GM19328 (cell line): ENCODE measurements around the gene STK39.

Experiments used
- ATAC-seq: cut with Tn5 transposase; IDR thresholded peaks from one replicate; pipeline ENCODE4 v1.9.1; 2021; ENCODE audit warnings: mild to moderate bottlenecking, moderate library complexity; ENCODE audit not compliant: unreplicated experiment

Gene STK39

DNA sequence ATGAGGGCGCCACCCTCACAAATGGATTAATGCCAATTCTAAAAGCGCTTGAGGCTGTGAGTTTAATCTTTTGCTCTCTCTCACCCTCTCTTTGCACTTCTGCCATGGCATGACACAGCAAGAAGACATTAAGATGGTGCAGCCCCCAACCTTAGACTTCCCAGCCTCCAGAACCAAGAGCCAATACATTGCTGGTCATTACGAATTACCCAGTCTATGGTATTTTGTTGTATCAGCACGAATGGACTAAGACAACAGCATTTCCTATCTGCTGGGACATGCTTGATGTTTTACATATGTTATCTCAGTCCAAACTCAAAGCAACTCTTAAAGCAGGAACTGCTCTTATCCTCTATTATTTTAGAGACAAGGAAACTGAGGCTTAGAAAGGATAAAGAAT, 222.9 kb downstream of the STK39 start:
- no peak for ATAC-seq

DNA sequence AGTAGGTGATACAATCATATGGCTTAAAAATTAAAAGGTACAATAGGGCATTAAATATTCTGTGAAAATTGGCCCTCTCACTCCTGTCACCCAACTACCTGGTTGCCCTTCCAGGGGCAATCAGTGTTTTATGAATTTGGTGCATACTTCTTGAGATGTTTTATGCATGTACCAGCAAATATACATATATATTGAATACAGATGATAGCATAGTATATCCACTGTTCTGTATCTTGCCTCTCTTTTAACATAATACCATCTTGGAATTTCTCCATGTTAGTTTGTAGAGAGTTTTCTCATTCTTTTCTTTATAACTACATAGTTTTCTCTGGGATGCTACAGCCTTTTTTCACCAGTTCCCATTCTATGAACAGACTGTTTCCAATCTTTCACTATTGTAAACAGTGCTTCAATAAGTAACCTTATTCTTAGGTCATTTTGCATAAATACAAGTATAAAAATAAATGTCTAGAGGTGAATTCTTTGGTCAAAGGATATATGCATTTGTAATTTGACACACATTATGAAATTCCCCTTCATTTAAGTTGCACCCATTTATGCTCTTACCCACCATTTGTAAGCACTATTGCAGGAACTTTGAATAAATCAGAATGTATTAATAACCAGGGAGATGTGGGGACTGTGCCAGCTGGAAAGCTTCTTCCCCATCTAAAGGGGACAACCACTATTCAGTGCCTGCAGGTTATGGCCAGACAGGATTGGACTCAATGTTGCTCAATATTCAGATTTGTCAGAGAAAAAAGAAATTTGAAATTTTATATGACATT, 225.4 kb downstream of the STK39 start:
- ATAC-seq: no peak

DNA sequence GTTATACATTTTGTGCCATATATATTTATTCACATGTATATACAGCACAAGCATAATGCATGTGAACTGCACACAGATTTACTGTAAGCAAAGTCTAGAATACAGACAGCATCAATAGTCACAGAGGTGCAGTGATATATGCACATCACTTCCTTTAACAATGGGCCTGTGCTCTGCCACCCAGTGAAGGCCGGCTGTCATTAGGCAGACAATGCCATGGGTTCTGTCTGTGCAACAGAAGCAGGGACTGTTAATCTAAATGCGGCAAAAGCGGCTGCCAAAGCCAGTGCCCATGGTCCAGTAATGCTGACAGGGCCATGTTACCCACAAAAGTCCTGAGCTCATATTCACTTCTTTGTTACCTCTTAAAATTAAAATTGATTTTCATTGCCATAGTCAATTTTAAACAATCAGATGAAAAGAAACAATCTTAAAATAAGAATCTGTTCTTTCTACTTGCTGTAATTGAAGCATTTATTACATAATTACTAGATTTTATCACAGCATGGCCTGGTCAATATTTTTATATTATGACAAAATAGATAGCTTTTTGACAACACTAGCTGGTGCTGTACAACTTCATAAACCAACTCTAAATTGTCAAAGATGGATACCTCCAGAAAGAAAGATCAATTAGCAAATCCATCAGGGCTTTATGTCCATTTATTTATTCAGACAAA, 232.0 kb downstream of the STK39 start:
- no peak for ATAC-seq

DNA sequence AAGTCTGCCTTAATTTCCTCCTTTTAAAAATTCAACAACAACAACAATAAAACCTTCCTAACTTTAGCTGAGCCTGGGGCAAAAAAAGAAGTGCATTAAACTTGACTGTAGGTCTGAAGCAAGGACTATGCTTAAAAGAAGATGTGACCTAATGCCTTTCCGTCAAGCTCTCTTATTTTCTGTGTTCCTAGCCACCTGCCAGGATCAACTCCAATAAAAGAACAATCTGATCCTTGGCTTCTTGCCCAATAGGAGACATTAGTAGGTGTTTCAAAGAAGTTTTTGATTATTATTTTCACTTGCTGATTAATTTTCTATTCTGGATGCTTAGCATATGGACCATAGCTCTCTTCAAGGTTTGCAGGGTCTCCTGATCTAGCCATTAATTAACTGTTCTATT, 237.5 kb downstream of the STK39 start:
- ATAC-seq: no peak

DNA sequence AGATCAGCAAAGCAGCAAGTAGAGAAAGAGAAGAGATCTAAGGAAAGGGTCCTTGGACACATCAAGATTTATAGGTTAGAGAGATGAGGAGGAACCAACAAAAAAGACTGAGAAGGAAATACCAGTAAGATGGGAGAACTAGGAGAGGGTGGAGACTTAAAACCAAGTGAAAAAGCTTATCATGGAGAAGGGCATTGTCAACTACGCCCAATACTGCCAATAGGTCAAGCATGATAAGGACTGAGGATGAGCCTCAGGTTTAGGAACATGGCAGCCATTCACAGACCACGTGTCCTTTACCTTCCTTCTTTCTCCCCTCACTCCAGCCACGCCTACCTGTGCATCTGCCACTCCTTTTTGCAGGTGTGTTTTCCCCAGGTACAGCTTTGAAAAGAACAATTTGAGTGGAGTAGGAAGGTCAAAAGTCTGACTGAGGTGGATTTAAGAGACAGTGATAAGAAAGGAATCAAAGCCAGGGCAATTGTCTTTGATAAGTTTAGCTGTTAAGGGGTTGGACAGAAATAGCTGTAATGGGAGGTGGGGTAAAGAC, 238.7 kb downstream of the STK39 start:
- ATAC-seq: no peak

DNA sequence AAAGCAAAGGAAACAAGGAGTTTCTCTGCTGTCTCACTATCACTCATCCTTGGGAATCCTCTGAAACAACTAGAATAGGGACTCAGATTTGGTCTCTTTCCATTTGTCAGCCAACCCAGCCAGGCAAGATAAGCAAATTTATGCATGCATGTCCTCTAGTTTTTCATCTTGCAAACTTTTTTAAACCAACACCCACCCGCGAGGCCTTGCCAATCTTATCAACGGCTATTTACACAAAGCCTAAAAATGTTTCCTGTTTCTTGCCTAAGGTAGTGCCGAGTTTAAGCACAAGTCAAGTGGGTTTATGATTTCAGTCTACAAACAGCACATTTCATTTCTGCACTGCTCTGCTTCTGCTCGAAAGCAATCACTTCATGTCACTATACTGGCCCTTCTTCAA, 240.9 kb downstream of the STK39 start:
- ATAC-seq: no peak

DNA sequence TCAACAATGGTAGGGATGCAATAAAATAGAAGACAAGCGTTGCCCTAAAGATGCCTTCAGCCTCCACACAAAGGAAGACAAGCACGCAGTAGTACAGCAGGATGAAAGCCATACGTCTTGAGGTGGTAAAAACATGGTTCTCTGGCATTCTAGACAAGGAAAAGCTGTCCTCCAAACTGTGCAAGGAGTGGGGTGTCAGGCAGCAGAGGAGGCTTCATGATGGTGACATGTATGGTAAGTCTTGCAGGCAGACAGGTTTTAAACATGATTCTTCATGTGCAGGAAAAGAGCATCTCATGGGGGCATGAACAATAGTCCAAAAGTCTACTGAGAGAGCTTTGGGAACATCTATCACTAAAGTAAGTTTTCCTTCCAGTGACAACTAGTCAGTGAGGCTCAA, 241.8 kb downstream of the STK39 start:
- no peak for ATAC-seq

DNA sequence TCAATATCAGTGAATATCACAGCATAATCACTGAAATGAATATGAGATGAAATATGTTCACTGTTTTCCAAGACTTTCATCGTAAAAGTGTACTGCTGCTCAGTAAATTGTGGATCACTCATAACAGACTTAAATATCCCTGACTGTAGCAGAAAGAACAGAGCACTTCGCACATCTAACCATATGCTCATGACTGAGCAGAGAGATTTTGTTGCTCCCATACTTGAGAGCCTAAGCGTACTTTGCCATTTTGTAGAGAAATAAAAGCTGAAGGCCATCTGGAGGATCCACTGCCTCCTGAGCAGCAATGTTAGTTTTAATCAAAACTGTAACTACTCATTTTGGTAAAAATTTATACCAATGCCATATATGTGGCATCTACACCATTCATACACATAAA, 243.5 kb downstream of the STK39 start:
- ATAC-seq: no peak

DNA sequence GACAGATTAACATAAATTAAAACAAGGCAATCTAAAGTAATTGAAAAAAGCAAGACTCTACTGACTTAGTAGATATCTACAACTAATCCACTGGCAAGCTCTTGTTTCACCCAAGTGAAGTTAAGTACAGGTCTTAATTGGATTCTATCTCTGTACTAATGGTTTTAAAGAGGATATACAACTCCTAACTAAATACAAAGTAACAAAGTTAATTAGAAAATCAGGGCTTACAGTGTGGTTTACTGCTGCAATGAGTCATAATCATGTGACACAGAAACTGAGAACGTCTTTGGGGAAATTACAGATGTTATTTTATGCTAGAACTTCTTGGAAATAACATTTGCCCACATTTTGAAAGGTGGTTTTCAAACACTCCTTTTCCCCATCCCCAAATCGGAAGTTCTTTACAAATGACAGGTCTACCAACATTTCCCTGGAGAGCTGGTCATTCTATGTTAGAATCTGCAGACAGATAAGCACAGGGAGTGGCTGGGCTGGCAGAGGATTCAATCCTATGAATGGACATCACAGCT, 245.3 kb downstream of the STK39 start:
- ATAC-seq: no peak

DNA sequence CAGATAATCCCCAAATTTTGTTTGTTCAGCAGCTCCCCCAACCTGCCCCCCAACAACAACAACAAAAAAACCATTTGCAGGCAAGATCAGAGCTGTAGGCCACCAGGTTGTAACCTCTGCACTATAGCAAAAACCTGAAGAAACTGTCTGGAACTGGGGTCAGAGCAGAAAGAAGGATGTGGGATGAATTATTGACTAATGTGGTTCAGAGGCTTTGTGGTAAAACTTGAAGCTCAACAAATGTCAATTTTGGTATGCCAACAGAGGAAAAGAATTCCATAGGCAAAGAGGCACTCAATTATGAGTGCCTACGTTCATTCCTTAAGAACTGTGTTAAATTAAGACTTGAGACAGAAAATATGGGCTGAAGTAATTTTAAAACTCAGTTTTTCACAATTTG, 255.1 kb downstream of the STK39 start:
- ATAC-seq: no peak

DNA sequence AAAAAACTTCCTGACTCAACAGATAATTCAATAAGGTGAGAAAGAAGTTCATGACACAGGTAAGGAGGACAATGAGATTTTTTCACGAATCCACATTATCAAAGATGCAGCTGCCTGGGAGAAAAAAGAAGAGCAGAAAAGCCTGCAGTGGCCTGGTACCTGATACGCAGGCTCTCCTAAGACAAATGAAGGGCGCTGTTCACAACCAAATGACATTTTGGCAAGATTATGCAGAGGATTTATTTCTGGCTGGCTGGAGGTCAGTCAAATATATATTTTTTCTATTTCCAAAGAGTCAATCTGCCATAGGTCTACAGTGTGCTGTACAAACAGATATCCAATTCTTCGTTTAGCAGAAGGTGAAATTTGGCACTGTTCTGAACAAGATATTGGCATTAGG, 257.3 kb downstream of the STK39 start:
- ATAC-seq: no peak

DNA sequence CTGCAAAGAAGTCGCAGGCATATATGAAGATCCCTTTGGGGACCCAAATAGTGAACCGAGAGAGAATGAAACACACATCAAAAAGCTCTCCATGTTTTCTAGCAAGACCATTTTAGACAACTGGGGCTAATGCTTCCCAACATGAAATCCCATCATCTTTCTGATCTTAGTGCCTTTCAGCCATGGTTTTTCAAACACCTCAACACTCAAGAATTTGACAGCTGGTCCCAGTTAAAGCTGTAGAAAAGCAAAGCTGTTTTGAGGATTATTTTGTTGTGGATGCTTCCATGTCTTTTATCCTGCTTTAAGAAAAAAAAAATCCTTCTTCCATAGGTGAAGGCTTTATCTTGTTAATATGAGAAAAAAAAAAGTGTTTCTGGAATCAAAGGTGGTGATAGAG, 259.1 kb downstream of the STK39 start:
- no peak for ATAC-seq

DNA sequence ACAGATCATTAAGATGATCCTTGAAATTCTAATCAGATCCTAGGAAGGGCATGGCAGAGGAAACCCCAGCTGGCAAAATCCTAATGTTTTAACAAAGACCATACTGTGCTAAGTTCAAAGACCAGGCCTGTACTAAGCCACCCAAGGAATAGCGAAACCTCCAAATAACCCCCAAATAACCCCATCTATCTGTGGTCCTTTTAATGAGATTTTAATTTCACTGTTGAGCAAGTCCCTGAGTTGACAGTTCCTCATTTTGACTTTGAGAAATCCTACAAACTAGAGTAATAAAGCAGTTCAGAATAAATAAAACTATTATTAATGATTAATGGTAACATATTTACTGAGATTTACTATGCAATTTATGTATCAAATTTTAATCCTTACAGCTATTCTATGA, 259.8 kb downstream of the STK39 start:
- ATAC-seq: no peak

DNA sequence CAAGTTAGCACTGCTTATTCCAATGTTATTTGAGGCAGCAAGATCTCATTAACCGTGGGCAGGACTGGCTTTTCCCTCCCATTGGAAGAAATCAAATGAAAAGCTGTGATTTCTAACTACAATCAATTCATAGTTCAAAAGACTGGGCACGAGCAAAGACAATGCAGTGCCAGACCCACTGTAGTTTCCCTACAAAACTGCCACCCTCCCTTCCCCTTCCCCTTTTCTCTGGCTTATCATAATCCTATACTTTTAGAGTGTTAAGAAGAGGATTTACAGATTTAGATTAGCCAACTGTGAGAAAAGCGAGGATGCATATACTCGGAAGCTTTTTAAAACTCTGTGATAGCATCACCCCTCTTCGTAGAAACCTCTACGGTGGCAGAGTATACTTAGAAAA, 260.4 kb downstream of the STK39 start:
- no peak for ATAC-seq

DNA sequence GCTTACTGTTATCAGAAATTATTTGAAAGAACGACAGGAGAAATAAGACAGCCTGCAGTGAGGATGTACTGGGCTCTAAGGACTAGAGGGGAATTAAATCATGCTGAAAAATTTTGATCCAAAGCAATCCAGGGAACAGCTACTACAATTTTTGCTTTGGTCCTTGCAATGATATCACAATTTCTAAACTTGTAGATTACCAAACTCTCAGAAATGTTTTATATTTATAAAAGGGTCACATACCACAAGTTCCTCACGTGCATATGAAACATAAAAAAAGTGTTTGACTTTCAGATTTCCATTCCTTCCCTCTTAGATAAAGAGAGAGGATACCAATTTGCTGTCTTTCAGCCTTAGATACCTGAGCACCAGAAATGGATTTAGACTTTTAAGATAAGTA, 261.2 kb downstream of the STK39 start:
- ATAC-seq: no peak

DNA sequence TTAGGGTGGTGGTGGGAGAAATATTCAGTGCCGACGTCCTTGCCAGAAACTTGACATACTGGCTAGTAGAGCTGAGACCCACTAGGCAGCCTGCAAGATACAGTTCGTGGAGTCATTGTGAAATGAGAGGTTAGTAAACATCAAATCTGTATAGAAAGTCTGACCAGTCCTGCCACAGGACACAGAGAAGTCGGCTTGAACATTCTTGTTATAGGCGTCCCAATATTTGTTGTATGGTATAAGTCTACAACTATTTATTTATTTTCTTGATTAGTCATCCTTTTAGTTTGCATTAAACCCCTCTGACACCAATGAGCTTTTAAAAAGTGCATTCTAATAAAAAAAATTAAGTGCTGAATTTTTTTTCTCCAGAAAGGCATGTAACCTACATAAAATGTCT, 265.4 kb downstream of the STK39 start:
- ATAC-seq: no peak

DNA sequence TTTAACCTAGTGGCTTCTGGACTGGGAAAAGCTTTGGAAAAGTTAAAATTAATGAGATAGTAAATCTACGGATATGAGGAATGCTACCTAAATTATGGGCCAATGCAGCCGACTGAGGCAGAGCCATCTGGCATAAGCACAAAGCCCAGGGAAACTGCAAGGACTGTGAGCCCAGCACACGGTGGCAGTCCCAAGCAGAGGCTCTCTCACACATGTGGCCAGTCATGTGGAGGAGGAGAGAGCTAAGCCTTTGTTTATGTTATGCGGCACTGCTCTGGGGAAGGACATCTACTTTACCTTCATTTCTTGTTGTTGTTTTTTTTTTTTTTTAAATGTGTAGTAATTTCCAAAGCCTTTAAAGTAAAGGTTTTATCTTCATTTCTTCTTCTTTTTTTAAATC, 267.0 kb downstream of the STK39 start:
- ATAC-seq: no peak

DNA sequence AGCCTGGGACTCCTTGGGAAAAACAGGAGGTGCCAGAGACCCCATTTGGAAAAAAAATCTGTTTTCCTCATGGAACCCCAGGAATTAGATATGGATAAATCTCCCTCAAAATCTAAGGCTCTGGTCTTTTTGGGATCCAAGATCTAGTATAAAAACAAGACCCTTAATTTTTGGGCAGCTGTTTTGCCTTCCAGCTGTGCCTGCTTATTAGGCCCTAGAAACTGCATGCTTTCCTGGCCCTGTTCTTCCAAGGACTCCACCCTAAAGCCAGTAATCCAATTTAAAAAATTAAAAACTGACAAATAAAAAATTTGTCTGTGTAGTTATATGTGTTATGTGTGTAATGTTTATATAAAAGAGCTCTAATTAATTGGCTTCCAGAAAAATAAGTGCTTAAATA, 274.6 kb downstream of the STK39 start:
- no peak for ATAC-seq

DNA sequence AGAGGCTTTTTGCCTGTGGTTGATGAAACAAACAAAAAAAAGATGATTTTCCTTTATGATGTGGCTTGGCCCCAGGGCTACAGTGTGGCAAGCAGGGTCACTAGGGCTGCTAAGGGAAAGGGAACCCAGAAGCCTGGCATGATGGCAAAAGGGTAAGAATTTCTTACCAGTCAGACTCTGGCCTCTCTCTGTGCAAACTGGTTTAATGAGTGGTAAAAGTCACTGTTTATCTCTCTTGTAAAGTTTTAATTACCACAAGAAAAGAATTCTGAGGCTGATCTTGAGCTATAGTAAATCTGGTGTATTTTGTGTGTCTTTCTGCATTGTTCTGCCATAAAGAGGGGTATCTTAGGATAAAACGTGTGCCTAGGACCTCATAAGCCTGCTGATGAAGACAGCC, 275.4 kb downstream of the STK39 start:
- ATAC-seq: no peak

DNA sequence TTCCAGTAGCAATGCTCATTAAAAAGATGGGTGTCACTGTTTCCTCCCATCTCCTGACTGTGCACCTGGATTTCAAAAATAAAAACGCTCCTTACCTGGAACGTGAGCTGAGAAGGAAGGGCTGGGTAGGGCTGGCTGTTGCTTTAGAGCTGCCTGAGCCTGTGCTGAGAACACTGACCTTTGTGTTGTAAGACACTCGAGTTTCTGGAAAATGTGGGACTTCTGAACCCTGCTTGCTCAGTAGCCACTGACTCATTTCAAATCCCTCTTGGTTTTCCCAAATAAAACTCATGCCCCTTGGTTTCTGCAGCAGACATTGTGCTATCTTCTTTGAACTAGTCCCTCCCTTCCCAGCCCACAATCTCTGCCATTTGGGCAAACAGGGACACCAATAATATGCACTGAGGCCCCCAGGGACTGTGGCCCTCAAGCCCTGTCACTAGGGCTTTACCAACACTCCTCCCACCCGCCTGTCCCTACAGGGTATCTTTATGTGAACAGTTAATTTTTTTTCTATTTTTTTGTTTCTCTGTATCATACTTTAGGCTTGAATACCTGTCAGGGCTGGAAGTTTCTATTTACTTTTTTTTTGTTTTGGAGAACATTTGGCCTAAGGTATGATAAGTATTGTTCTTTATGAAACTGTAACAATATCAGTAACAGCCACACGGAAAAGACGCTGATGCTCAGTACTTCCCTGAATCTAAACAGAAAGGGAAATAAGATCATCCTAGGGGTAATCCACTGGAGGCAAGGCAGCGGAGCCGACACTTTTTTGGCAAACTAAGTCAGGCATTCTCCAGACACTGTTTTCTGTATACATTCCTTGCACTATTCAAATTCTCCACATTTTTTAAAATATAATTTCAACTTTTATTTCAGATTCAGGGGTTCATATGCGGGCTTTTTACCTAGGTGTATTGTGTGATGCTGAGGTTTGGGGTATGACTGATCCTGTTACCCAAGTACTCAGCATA, 280.2 kb downstream of the STK39 start:
- ATAC-seq: no peak
